NT2/D1 (cell line): ENCODE results near the gene NPIPA1.
"Not testable (repeated sequence)": the region's sequence is repeated elsewhere in the genome, so short reads cannot be mapped to it uniquely, and the experiment has no call there.

ENCODE experiments used
- DNase-seq: peaks from one replicate; pipeline ENCODE4 v3.0.0-alpha.2; 2011; ENCODE audit warnings: low read depth, low spot score
- H3K27me3 ChIP-seq: 2 replicates; pipeline ENCODE4 v1.6.0; 2011; ENCODE audit warnings: mild to moderate bottlenecking; ENCODE audit not compliant: insufficient read length, insufficient read depth
- H3K36me3 ChIP-seq: 2 replicates; pipeline ENCODE4 v1.6.1; 2011; ENCODE audit warnings: mild to moderate bottlenecking, low read length, mixed read lengths; ENCODE audit not compliant: insufficient read depth, insufficient read length
- H3K4me1 ChIP-seq: 2 replicates; pipeline ENCODE4 v1.5.1; 2011; ENCODE audit not compliant: insufficient read depth, insufficient read length
- H3K4me3 ChIP-seq: 2 replicates; pipeline ENCODE4 v1.5.1; 2011; ENCODE audit warnings: low read depth; ENCODE audit not compliant: insufficient read length
- H3K9ac ChIP-seq: 2 replicates; pipeline ENCODE4 v1.6.0; 2011; ENCODE audit warnings: low read depth; ENCODE audit not compliant: insufficient read length
- H3K9me3 ChIP-seq: 2 replicates; pipeline ENCODE4 v1.5.1; 2011; ENCODE audit warnings: mild to moderate bottlenecking, low read length; ENCODE audit not compliant: insufficient read depth
- SUZ12 ChIP-seq: IDR thresholded peaks from 2 replicates; pipeline ENCODE4 v1.6.1; 2011; ENCODE audit not compliant: insufficient read length, insufficient read depth; ENCODE audit errors: extremely low read depth
- YY1 ChIP-seq: IDR thresholded peaks from 2 replicates; pipeline ENCODE4 v1.6.1; 2011; ENCODE audit not compliant: insufficient read length, insufficient read depth
- ZNF274 ChIP-seq: IDR thresholded peaks from 2 replicates; pipeline ENCODE4 v1.6.1; 2011; ENCODE audit warnings: mild to moderate bottlenecking, low read depth, low read length

The NPIPA1 gene

DNA sequence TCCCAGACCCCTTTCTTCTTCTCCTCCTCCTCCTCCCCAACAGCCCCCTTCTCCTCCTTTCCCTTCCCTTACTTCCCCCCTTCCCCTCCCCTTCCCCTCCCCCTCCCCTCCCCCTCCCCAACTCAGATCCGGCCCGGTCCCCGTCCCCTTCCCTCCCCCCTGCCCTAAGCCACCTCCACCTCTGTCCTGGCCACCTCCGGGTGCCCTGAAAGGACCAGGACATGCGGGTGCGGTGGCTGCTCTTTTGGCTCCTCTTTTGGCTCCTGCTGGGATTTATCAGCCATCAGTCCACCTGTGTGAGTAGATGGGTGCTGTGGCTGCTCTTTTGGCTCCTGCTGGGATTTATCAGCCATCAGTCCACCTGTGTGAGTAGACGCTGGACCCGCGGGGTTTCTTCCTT lies 751 bp downstream of the NPIPA1 start:
- not testable (repeated sequence) for H3K9ac ChIP-seq, H3K27me3 ChIP-seq, H3K4me1 ChIP-seq, H3K4me3 ChIP-seq, H3K9me3 ChIP-seq, H3K36me3 ChIP-seq, DNase-seq

DNA sequence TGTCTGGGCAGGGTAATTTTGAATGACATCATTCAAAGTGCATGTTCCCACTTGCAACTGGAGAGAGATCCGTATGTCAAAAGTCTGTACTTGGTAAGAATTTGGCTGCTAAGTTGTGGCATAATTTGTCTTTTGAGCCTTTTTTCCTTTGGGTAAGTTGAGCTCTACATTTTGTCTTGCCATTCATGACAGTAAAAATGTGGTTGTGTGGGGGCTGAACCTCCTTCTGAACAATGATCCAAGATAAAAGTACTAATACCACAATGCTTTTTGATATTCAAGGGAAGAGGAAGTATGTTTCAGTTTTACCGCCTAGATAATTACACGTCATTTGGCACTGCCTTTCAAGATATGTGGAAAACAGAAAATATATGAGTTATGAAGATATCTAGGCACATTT lies 5.4 kb downstream of the NPIPA1 start:
- not testable (repeated sequence) for H3K9me3 ChIP-seq, DNase-seq, H3K4me1 ChIP-seq, H3K9ac ChIP-seq, H3K27me3 ChIP-seq, H3K36me3 ChIP-seq, H3K4me3 ChIP-seq

DNA sequence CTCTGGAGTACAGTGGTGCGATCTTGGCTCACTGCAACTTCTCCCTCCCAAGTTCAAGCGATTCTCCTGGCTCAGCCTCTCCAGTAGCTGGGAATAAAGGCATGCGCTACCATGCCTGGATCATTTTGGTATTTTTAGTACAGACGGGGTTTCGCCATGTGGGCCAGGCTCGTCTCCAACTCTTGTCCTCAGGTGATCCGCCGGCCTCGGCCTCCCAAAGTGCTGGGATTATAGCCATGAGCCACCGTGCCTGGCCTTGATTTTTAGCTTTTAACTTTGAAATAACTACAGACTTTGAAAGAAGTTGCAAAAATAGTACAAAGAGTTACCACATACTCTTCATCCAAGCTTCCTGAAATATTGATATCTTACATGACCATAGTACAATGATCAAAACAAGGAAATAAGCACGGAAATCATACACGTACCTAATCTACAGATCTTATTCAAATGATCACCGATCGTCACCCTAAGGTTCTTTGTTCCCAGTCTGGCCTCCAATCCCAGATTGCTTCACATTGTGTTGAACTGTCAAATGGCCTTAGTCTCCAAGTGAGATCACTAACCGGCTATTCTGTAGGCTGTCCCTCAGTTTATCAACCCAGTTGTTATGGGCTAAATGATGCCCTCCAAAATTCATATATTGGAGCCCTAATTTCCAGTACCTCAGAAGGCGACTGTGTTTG lies 18.4 kb downstream of the NPIPA1 start:
- Histone ChIP-seq H3K27me3 (no peaks in the 10 kb centered on the region), H3K36me3 (no peaks in the 10 kb centered on the region), H3K4me3 (no peak overlapping the region), H3K9ac (no peak overlapping the region), H3K4me1 (no peaks in the 10 kb centered on the region), H3K9me3 (no peaks in the 10 kb centered on the region)
- no peak for TF ChIP-seq SUZ12
- no peak for TF ChIP-seq YY1
- TF ChIP-seq ZNF274: no peak
- DNase-seq: no peak

DNA sequence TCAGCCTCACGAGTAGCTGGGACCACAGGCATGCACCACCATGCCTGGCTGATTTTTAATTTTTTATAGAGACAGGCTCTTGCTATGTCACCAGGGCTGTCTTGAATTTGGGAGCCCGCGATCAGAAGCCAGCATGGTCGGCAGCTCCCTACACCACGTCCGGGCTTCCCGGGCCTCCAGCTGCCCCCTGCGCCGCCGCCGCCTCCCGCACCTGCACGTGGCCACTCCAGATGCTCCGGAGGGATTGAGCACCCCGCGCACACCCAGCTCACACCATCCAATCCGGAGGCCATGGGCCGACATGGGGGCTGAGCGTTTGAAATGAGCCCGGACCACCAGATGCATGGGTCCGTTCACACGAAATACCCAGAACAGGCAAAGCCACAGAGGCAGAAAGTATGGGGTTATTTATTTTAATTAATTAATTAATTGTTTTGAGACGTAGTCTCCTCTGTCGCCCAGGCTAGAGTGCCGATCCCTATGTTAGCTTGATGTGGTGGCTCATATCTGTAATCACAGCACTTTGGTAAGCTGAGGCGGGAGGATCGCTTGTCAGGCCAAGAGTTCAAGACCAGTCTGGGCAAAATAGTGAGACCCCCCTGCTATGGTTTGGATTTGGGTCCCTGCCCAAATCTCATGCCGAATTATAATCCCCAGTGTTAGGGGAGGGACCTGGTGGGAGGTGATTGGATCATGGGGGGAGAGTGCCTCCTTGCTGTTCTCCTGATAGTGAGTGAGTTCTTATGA lies 20.5 kb downstream of the NPIPA1 start:
- TF ChIP-seq YY1 (no peak), SUZ12 (no peak), ZNF274 (no peak)
- DNase-seq: no peak
- H3K36me3 ChIP-seq: no peaks in the 10 kb centered on the region
- H3K4me3 ChIP-seq: no peak overlapping the region
- no peak overlapping the region for H3K9ac ChIP-seq
- no peaks in the 10 kb centered on the region for H3K27me3 ChIP-seq
- H3K4me1 ChIP-seq: no peaks in the 10 kb centered on the region
- H3K9me3 ChIP-seq: no peaks in the 10 kb centered on the region

DNA sequence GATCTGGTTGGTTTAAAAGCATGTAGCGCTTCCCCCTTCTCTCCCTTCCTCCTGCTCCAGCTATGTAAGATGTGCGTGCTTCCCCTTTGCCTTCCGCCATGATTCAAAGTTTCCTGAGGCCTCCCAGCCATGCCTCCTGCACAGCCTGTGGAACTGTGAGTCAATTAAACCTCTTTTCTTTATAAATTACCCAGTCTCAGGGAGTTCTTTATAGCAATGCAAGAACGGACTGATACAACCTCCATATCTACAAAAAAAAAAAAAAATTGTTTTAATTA lies 21.0 kb downstream of the NPIPA1 start:
- no peak for DNase-seq
- H3K36me3 ChIP-seq: no peaks in the 10 kb centered on the region
- no peak overlapping the region for H3K9ac ChIP-seq
- no peaks in the 10 kb centered on the region for H3K4me1 ChIP-seq
- no peaks in the 10 kb centered on the region for H3K27me3 ChIP-seq
- no peak for TF ChIP-seq SUZ12
- no peak for TF ChIP-seq ZNF274
- no peak for TF ChIP-seq YY1
- no peaks in the 10 kb centered on the region for H3K9me3 ChIP-seq
- H3K4me3 ChIP-seq: no peak overlapping the region

DNA sequence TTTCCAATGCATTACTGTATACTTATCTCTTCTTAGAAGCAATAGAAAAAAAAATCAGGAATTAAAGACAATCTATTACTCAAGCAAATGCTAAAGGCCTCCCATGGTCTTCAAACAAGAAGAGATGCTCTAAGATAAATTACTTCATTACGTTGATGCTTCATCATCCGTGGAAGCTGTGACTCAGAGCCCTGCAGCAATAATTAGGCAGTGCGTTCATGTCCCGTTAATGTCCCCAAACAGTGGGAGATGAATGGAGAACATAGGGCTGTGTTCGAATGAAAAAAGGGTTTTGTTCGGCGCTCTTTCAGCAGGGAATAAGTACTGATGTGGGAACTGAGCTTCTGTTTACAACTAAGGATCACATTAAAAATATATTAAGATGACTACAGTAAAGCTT lies 21.7 kb downstream of the NPIPA1 start:
- no peaks in the 10 kb centered on the region for H3K27me3 ChIP-seq
- H3K4me3 ChIP-seq: no peak overlapping the region
- H3K9me3 ChIP-seq: no peaks in the 10 kb centered on the region
- no peak overlapping the region for H3K9ac ChIP-seq
- peak; percentile 55 for DNase-seq
- no peak for TF ChIP-seq YY1
- no peak for TF ChIP-seq SUZ12
- no peak for TF ChIP-seq ZNF274
- H3K36me3 ChIP-seq: no peaks in the 10 kb centered on the region
- H3K4me1 ChIP-seq: no peaks in the 10 kb centered on the region

DNA sequence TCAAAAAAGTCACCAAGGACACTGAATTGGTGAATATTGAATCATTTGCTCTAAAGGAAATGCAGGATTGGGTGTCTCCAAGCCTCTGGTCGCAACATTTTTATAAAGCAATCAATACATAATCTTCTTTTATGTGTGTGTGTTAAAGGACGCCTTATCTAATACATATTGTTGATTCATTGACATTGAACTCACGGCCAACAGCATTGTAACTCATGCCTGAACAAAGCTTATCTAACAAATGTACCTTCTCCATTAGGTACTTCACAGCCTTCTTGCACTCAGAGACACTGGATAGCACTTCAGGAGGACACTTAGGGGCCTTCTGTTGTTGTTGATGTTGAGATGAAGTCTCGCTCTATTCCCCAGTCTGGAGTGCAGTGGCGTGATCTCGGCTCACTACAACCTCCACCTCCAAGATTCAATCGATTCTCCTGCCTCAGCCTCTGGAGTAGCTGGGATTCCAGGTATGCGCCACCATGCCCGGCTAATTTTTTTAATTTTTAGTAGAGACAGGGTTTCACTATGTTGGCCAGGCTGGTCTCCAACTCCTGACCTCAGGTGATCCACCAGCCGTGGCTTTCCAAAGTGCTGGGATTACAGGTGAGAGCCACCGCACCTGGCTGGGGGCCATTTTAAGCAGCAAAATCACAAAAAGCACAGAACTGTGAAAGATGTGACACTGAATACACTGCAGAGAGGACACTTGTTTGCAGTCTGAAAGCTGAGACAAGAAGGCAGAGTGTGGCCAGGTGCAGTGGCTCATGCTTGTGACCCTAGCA lies 24.4 kb downstream of the NPIPA1 start:
- Histone ChIP-seq H3K9ac (no peak overlapping the region), H3K36me3 (no peaks in the 10 kb centered on the region), H3K4me1 (no peaks in the 10 kb centered on the region), H3K27me3 (no peaks in the 10 kb centered on the region), H3K4me3 (no peak overlapping the region), H3K9me3 (no peaks in the 10 kb centered on the region)
- no peak for TF ChIP-seq ZNF274
- TF ChIP-seq YY1: no peak
- no peak for DNase-seq
